ENCODE data around the gene RAPGEF5.

The RAPGEF5 gene, protein sequence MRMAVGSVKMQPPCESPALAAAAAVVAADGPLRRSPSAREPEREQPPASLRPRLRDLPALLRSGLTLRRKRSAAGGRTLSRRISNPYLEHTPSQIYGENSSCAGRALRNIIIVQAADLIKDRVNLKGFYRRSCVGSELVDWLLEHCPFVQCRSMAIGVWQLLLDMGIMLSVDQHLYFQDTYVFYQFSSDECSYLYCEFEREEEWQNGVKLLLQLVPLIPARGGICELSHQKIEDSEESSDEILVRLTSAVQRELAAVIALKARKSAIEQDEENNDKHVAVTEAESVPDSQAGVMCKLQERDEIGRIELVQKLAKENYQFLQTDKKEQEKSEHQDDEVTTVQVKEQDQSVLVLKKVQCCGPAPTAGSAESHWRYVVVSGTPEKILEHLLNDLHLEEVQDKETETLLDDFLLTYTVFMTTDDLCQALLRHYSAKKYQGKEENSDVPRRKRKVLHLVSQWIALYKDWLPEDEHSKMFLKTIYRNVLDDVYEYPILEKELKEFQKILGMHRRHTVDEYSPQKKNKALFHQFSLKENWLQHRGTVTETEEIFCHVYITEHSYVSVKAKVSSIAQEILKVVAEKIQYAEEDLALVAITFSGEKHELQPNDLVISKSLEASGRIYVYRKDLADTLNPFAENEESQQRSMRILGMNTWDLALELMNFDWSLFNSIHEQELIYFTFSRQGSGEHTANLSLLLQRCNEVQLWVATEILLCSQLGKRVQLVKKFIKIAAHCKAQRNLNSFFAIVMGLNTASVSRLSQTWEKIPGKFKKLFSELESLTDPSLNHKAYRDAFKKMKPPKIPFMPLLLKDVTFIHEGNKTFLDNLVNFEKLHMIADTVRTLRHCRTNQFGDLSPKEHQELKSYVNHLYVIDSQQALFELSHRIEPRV

DNA sequence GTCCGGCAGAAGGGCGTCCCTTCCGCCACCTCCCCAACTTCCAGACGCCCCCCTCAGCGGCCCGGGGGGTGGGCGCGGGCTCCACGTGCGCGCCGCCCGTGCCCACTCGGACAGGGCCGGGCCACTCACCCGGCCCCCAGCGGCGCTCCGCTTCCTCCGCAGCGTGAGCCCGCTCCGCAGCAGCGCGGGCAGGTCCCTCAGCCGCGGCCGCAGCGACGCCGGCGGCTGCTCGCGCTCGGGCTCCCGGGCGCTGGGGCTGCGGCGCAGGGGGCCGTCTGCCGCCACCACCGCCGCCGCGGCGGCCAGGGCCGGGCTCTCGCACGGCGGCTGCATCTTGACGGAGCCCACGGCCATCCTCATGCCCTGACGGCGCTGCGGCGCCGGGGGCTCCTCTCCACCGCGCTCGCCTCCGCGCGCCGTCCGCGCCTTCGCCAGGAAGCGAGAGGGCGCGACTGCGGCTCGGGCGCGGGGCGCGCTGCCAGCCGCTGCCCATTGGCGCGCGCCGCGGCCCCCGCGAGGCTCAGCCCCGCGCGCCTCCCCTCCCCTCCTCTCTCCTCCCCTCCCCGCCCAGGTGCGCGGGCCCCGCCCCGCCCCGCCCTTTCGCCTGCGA lies at the start of gene RAPGEF5:
Gene RAPGEF5, minus strand, starts transcription at position 454 of the 610 bp plus-strand sequence. Its CDS starts 94 bp downstream, at position 360.
- TF ChIP-seq FOXP2 (optimal IDR thresholded peaks at IDR 0.05; ENCODE audit: control extremely low read depth, extremely low read length, insufficient read depth) = no peak
- no peaks in the 10 kb centered on the region for H3K9me3 ChIP-seq (ENCODE audit: low read depth, low read length)
- no peak within 1 kb of the TSS for H3K27ac ChIP-seq
- H3K9ac ChIP-seq (ENCODE audit: insufficient read length) = no peak within 1 kb of the TSS
- no peak within 1 kb of the TSS for H3K4me3 ChIP-seq
- no peak for DNase-seq (ENCODE audit: low read depth, low spot score)
- H3K36me3 ChIP-seq (ENCODE audit: insufficient read depth, low read length) = no peaks in the 10 kb centered on the region

DNA sequence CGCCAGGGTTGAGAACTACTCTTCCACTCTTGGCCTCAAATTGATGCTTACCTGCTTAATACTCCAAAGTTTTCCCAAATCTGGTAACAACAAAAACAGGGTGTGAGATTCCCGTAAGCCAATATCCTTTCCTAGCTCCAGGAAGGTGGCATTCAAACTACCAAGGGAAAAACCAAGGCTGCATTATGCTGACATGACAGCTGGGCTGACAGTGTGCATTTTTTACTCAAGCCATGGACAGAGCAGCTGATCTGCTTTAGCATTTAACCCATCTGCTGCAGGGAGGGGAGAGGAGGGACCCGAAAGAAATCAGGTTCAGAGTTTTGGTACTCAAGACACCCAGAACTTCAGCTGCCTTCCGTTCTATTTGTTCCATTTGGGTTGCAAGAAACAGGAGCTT lies 49.8 kb upstream of the RAPGEF5 start:
- Histone ChIP-seq H3K27ac (no peak overlapping the region), H3K4me3 (no peak overlapping the region), H3K9ac (ENCODE audit: insufficient read length) (no peak overlapping the region), H3K36me3 (ENCODE audit: insufficient read depth, low read length) (no peaks in the 10 kb centered on the region), H3K9me3 (ENCODE audit: low read depth, low read length) (no peaks in the 10 kb centered on the region)
- DNase-seq (ENCODE audit: low read depth, low spot score) = no peak
- no peak for TF ChIP-seq EZH2 (IDR thresholded peaks at IDR 0.05)
- no peak for TF ChIP-seq FOXP2 (optimal IDR thresholded peaks at IDR 0.05; ENCODE audit: control extremely low read depth, extremely low read length, insufficient read depth)
- TF ChIP-seq POLR2AphosphoS5 (IDR thresholded peaks at IDR 0.05; ENCODE audit: borderline replicate concordance, low read depth, low read length) = no peak

DNA sequence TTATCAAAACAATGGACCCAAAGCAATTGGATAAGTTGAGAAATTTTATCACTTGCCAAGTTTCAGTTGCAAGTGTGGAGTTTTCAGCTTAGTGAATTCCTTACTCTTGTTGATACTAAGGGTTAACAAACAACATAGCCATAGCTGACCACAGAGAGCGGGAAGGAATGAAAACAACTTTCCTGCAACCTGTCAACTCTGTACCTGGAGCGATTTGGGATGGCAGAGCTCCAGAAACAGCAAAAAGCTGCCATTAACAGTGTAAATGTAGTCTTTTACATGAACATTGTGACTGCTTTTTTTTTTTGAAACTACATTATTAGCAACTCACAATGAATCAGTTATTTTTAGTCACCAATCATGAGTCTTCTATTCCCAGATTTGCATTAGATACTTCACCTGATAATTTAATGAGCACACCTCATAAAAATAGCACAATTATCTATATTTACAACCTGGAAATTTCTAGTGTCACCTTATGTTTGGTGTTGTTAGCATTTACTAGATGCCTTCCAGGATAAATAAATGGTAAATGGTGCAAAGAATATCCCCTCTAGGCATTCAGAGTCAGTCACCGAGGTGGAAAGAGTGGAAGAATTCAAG lies 47.6 kb upstream of the RAPGEF5 start:
- Histone ChIP-seq H3K27ac (no peak overlapping the region), H3K9ac (ENCODE audit: insufficient read length) (no peak overlapping the region), H3K36me3 (ENCODE audit: insufficient read depth, low read length) (no peaks in the 10 kb centered on the region), H3K4me3 (no peak overlapping the region), H3K9me3 (ENCODE audit: low read depth, low read length) (no peaks in the 10 kb centered on the region)
- TF ChIP-seq EZH2 (IDR thresholded peaks at IDR 0.05) = no peak
- TF ChIP-seq POLR2AphosphoS5 (IDR thresholded peaks at IDR 0.05; ENCODE audit: borderline replicate concordance, low read depth, low read length) = no peak
- TF ChIP-seq FOXP2 (optimal IDR thresholded peaks at IDR 0.05; ENCODE audit: control extremely low read depth, extremely low read length, insufficient read depth) = no peak
- DNase-seq (ENCODE audit: low read depth, low spot score) = no peak

DNA sequence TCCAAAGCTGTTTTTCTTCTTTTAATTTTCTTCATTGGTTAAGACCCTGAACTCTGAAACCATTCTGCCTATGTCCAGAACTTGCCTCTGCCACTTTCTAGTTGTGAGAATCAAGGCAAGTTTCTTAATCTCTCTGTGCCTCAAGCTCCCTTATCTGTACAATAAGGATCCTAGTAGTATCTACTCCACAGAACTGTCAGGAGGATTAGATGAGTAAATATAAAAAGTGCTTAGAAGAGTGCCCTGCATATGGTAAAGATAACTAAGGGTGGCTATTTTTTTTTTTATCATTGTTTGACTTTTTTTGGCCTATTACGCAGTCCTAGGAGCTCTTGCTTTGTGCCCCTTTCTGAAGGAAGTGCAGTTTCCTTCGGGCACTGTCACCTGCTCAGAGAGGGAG lies 46.4 kb upstream of the RAPGEF5 start:
- TF ChIP-seq EZH2 (IDR thresholded peaks at IDR 0.05) = no peak
- TF ChIP-seq POLR2AphosphoS5 (IDR thresholded peaks at IDR 0.05; ENCODE audit: borderline replicate concordance, low read depth, low read length) = no peak
- no peak for TF ChIP-seq FOXP2 (optimal IDR thresholded peaks at IDR 0.05; ENCODE audit: control extremely low read depth, extremely low read length, insufficient read depth)
- Histone ChIP-seq H3K36me3 (ENCODE audit: insufficient read depth, low read length) (no peaks in the 10 kb centered on the region), H3K4me3 (no peak overlapping the region), H3K27ac (no peak overlapping the region), H3K9ac (ENCODE audit: insufficient read length) (no peak overlapping the region), H3K9me3 (ENCODE audit: low read depth, low read length) (no peaks in the 10 kb centered on the region)
- no peak for DNase-seq (ENCODE audit: low read depth, low spot score)

DNA sequence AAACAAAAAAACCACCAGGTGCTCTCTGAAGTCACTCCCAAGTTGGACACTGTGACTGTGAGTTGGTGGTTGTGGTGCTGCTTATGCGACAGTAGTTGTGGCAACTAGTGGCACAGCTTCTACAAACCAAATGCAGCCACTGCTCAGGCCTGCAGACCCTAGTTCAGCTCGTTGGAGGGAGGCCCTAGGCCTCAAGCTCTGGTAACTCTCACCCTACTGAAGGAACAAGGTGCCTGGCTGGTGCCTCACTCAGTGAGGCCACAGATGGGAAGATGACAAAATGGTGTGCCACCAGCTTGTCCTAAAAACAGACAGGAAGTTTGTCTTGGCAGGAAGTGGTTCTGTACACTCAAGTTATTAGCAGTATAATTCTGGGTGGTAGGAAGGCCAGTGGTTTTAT lies 45.3 kb upstream of the RAPGEF5 start:
- Histone ChIP-seq H3K9ac (ENCODE audit: insufficient read length) (no peak overlapping the region), H3K36me3 (ENCODE audit: insufficient read depth, low read length) (no peaks in the 10 kb centered on the region), H3K9me3 (ENCODE audit: low read depth, low read length) (no peaks in the 10 kb centered on the region), H3K4me3 (no peak overlapping the region), H3K27ac (no peak overlapping the region)
- DNase-seq (ENCODE audit: low read depth, low spot score) = no peak
- no peak for TF ChIP-seq EZH2 (IDR thresholded peaks at IDR 0.05)
- TF ChIP-seq FOXP2 (optimal IDR thresholded peaks at IDR 0.05; ENCODE audit: control extremely low read depth, extremely low read length, insufficient read depth) = no peak
- TF ChIP-seq POLR2AphosphoS5 (IDR thresholded peaks at IDR 0.05; ENCODE audit: borderline replicate concordance, low read depth, low read length) = no peak

DNA sequence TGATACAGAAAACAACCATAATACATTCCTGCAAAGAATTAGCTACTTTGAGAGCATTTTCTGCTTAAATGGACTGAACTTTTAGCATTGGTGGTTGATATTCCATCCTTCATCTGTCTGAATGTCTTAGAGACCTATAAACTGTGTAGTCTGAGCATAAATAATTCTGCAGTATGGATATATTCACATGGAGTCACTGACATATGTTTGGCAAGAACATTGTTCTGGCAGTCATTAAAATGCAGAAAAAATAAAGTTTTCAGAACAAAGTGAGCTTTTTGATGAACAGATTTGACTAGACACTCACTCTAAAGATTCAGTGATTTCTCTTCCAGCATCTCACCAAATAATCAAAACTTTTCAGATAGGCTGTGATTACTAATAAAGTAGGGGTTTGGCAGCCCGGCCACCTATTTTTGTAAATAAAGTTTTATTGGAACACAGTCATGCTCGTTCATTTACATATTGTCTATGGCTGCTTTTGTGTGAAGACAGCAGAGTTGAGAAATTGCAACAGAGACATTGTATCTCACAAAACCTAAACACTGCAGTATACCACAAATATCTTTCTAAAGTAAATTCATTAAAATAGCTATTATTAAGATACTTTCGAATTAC lies 44.1 kb upstream of the RAPGEF5 start:
- Histone ChIP-seq H3K4me3 (no peak overlapping the region), H3K9ac (ENCODE audit: insufficient read length) (no peak overlapping the region)
- DNase-seq (ENCODE audit: low read depth, low spot score) = no peak

DNA sequence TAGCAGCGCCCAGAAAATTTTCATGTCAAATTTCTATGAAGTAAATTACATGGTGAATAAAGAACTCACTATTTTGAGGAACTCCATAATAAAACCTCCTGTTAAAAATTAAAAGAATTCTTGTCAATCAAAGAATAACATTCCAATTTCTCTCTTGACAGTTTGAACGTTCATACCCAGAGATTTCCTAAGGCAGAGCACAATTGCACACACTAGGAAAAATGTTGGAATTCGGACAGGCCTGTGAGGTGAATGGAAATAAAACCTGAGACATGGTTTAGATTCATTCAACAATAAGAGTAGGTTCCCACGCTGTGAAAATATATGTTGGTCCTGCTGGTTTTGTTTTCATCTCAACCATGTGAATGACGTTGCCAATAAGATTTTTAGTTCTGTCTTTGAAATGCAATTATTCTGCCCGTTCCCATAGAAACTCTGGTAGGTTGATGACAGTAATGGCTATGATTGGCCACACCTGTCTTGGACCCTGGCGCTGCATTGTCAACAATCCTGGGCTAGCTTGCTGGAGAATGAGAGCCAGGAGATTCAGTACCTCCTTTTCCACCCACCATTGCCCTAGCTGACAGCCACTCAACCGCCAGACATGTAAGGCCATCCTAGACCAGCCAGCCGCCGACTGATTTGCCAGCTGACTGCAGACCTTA lies 43.3 kb upstream of the RAPGEF5 start:
- TF ChIP-seq FOXP2 (optimal IDR thresholded peaks at IDR 0.05; ENCODE audit: control extremely low read depth, extremely low read length, insufficient read depth) = no peak
- no peak for TF ChIP-seq EZH2 (IDR thresholded peaks at IDR 0.05)
- no peak for TF ChIP-seq POLR2AphosphoS5 (IDR thresholded peaks at IDR 0.05; ENCODE audit: borderline replicate concordance, low read depth, low read length)
- no peak overlapping the region for H3K4me3 ChIP-seq
- no peak overlapping the region for H3K27ac ChIP-seq
- no peaks in the 10 kb centered on the region for H3K9me3 ChIP-seq (ENCODE audit: low read depth, low read length)
- no peaks in the 10 kb centered on the region for H3K36me3 ChIP-seq (ENCODE audit: insufficient read depth, low read length)
- no peak for DNase-seq (ENCODE audit: low read depth, low spot score)
- no peak overlapping the region for H3K9ac ChIP-seq (ENCODE audit: insufficient read length)

More for the DNA sequence above, 44.1 kb upstream of the RAPGEF5 start:
- TF ChIP-seq POLR2AphosphoS5 (IDR thresholded peaks at IDR 0.05; ENCODE audit: borderline replicate concordance, low read depth, low read length) = no peak
- no peak for TF ChIP-seq EZH2 (IDR thresholded peaks at IDR 0.05)
- no peaks in the 10 kb centered on the region for H3K36me3 ChIP-seq (ENCODE audit: insufficient read depth, low read length)
- H3K27ac ChIP-seq = no peak overlapping the region
- no peaks in the 10 kb centered on the region for H3K9me3 ChIP-seq (ENCODE audit: low read depth, low read length)
